H1 (cell line): ENCODE measurements around the gene TFG. TPM values are rescaled to one million over a fixed set of nuclear protein-coding genes. Genes with fewer than 3 reads are reported as not detected.

Source experiments
- CTCF ChIA-PET: fragments of 300-600 bp; sonication (Branson Sonifier 250); formaldehyde crosslinking; loops from one replicate; lab custom pipeline; 2021; ENCODE audit not compliant: partially characterized antibody; lab: Charles Lee
- POLR2A ChIA-PET: fragments of 300-600 bp; sonication (Branson Sonifier 250); formaldehyde crosslinking; loops from one replicate; lab custom pipeline; 2021; ENCODE audit warnings: inconsistent platforms; ENCODE audit not compliant: partially characterized antibody; lab: Charles Lee
- DNase-seq, 2 experiments: peaks; one replicate each; pipeline versions ENCODE4 v3.0.0 to v3.0.0-alpha.2; 2010 to 2022; ENCODE audit warnings: low spot score in 2 of 2, low read depth in 1 of 2, mixed read lengths in 1 of 2
- FAIRE-seq: peaks from 2 replicates; lab custom pipeline; 2011; peaks lifted over from hg19 to GRCh38; lab: Jason Lieb, UNC
- H2AFZ ChIP-seq: 2 replicates; pipeline ENCODE4 v1.8.1; 2012; ENCODE audit warnings: low read length, inconsistent platforms
- H2AK5ac ChIP-seq: 2 replicates; pipeline ENCODE4 v1.6.1; 2013; ENCODE audit warnings: low read depth, low read length
- H2BK120ac ChIP-seq: replicated peaks from 2 replicates; pipeline ENCODE3; 2013; ENCODE audit warnings: low read depth, low read length, inconsistent platforms
- H2BK12ac ChIP-seq: 2 replicates; pipeline ENCODE4 v1.6.1; 2013; ENCODE audit warnings: low read depth, low read length
- H2BK15ac ChIP-seq: 2 replicates; pipeline ENCODE4 v1.6.1; 2013; ENCODE audit warnings: low read length
- H2BK20ac ChIP-seq: 2 replicates; pipeline ENCODE4 v1.6.1; 2013; ENCODE audit warnings: low read length
- H2BK5ac ChIP-seq: 2 replicates; pipeline ENCODE4 v1.6.1; 2013; ENCODE audit warnings: low read depth, low read length
- H3K14ac ChIP-seq: 2 replicates; pipeline ENCODE4 v1.6.1; 2013; ENCODE audit warnings: inconsistent platforms; ENCODE audit not compliant: insufficient read length
- H3K18ac ChIP-seq: 2 replicates; pipeline ENCODE4 v1.6.1; 2013; ENCODE audit warnings: low read length; ENCODE audit errors: extremely low read depth
- H3K23ac ChIP-seq: 2 replicates; pipeline ENCODE4 v1.6.1; 2013; ENCODE audit warnings: inconsistent platforms; ENCODE audit not compliant: insufficient read length
- H3K23me2 ChIP-seq: 2 replicates; pipeline ENCODE4 v1.6.1; 2013; ENCODE audit warnings: low read depth, low read length
- H3K27ac ChIP-seq: 2 replicates; pipeline ENCODE4 v1.6.1; 2011; ENCODE audit warnings: low read depth, low read length, inconsistent platforms
- H3K27me3 ChIP-seq, 4 experiments: replicated peaks in 1 of 4; 1 replicate in 1 of 4; 2 replicates in 3 of 4; pipeline versions ENCODE4 v1.6.1 to v1.8.1; 2011 to 2013; ENCODE audit warnings: low read length in 3 of 4, mild to moderate bottlenecking in 3 of 4, inconsistent platforms in 2 of 4, mixed read lengths in 2 of 4, moderate library complexity in 1 of 4; ENCODE audit not compliant: control insufficient read depth in 3 of 4, insufficient read depth in 3 of 4; ENCODE audit errors: extremely low read depth in 1 of 4
- H3K36me3 ChIP-seq, 4 experiments: 2 replicates each; pipeline versions ENCODE4 v1.6.1 to v1.8.1; 2011 to 2013; ENCODE audit warnings: mild to moderate bottlenecking in 4 of 4, low read length in 3 of 4, moderate library complexity in 2 of 4, control low read depth in 1 of 4, inconsistent platforms in 1 of 4; ENCODE audit not compliant: insufficient read depth in 4 of 4, control insufficient read depth in 2 of 4
- H3K4ac ChIP-seq: replicated peaks from 2 replicates; pipeline ENCODE3; 2013; ENCODE audit warnings: low read length, low read depth, mixed read lengths, inconsistent platforms; ENCODE audit not compliant: insufficient read length
- H3K4me1 ChIP-seq, 4 experiments: replicated peaks in 1 of 4; 1 replicate in 1 of 4; 2 replicates in 3 of 4; pipeline versions ENCODE4 v1.6.1 to v1.8.1; 2011 to 2013; ENCODE audit warnings: low read length in 3 of 4, inconsistent platforms in 2 of 4, mixed read lengths in 1 of 4; ENCODE audit not compliant: insufficient read depth in 4 of 4, control insufficient read depth in 3 of 4
- H3K4me2 ChIP-seq, 2 experiments: 2 replicates each; pipeline versions ENCODE4 v1.6.1 to v1.8.1; 2011 to 2013; ENCODE audit warnings: low read depth in 2 of 2, low read length in 2 of 2, control low read depth in 1 of 2, inconsistent platforms in 1 of 2, mild to moderate bottlenecking in 1 of 2; ENCODE audit not compliant: insufficient read depth in 1 of 2
- H3K4me3 ChIP-seq, 4 experiments: fragments of 200-600, 300-600 bp in 1 of 4; sonication (generic), shearing (Covaris generic), sonication (Bioruptor Twin) in 1 of 4; 2 replicates each; pipeline versions ENCODE4 v1.5.1 to v1.8.1; 2011 to 2016; ENCODE audit warnings: low read length in 4 of 4, low read depth in 3 of 4, control low read depth in 2 of 4, inconsistent platforms in 2 of 4, mild to moderate bottlenecking in 2 of 4, mixed read lengths in 1 of 4, moderate library complexity in 1 of 4; ENCODE audit not compliant: insufficient read depth in 2 of 4; ENCODE audit errors: extremely low read depth in 1 of 4
- H3K56ac ChIP-seq: replicated peaks from 2 replicates; pipeline ENCODE3; 2013; ENCODE audit warnings: low read depth, mild to moderate bottlenecking, mixed read lengths, low read length, inconsistent platforms; ENCODE audit not compliant: insufficient read length
- H3K79me1 ChIP-seq: 2 replicates; pipeline ENCODE4 v1.6.1; 2013; ENCODE audit warnings: low read depth, low read length, control low read depth
- H3K79me2 ChIP-seq, 2 experiments: 2 replicates each; pipeline versions ENCODE4 v1.6.1 to v1.8.1; 2012 to 2013; ENCODE audit warnings: low read length in 2 of 2, mild to moderate bottlenecking in 2 of 2, inconsistent platforms in 1 of 2; ENCODE audit not compliant: insufficient read depth in 2 of 2, control insufficient read depth in 1 of 2
- H3K9ac ChIP-seq, 4 experiments: replicated peaks in 1 of 4; 1 replicate in 1 of 4; 2 replicates in 3 of 4; pipeline versions ENCODE4 v1.6.1 to v1.8.1; 2011 to 2013; ENCODE audit warnings: low read depth in 3 of 4, low read length in 3 of 4, control low read depth in 2 of 4, mild to moderate bottlenecking in 2 of 4, moderate library complexity in 2 of 4, inconsistent platforms in 1 of 4; ENCODE audit errors: extremely low read depth in 1 of 4
- H3K9me3 ChIP-seq, 2 experiments: 2 replicates each; pipeline versions ENCODE4 v1.6.1 to v1.8.1; 2012 to 2013; ENCODE audit warnings: mild to moderate bottlenecking in 2 of 2, moderate library complexity in 2 of 2, control low read depth in 1 of 2, inconsistent platforms in 1 of 2, low read depth in 1 of 2, low read length in 1 of 2, mixed read lengths in 1 of 2; ENCODE audit not compliant: insufficient read depth in 2 of 2
- H4K20me1 ChIP-seq, 2 experiments: replicated peaks in 1 of 2; 2 replicates each; pipeline versions ENCODE3 to v1.8.1; 2011 to 2013; ENCODE audit warnings: inconsistent platforms in 2 of 2, low read length in 2 of 2, mild to moderate bottlenecking in 1 of 2; ENCODE audit not compliant: insufficient read depth in 2 of 2, control insufficient read depth in 1 of 2
- H4K5ac ChIP-seq: 2 replicates; pipeline ENCODE4 v1.6.1; 2013; ENCODE audit warnings: low read length, low read depth, mixed read lengths, inconsistent platforms; ENCODE audit not compliant: insufficient read length
- H4K8ac ChIP-seq: 2 replicates; pipeline ENCODE4 v1.8.0; 2013; ENCODE audit warnings: mild to moderate bottlenecking, moderate library complexity, low read length, inconsistent platforms; ENCODE audit not compliant: insufficient read depth; ENCODE audit errors: extremely low read depth
- H4K91ac ChIP-seq: replicated peaks from 2 replicates; pipeline ENCODE3; 2013; ENCODE audit warnings: low read length, mixed read lengths, inconsistent platforms; ENCODE audit not compliant: insufficient read length
- BACH1 ChIP-seq: IDR thresholded peaks from 2 replicates; pipeline ENCODE4 v1.6.1; 2012; ENCODE audit warnings: low read length, improper control_type of control experiment
- CTBP2 ChIP-seq: IDR thresholded peaks from 2 replicates; pipeline ENCODE4 v1.7.0; 2011; ENCODE audit warnings: borderline replicate concordance, mild to moderate bottlenecking, moderate library complexity, mixed read lengths, low read length; ENCODE audit not compliant: insufficient read depth, insufficient read length
- EGR1 ChIP-seq: IDR thresholded peaks from 2 replicates; pipeline ENCODE4 v1.6.1; 2011; ENCODE audit warnings: low read depth, low read length, borderline replicate concordance
- HDAC6 ChIP-seq: IDR thresholded peaks from one replicate; pipeline ENCODE4 v1.7.1; 2012; ENCODE audit warnings: low read depth, mild to moderate bottlenecking, inconsistent platforms, low read length, moderate library complexity
- JUN ChIP-seq: IDR thresholded peaks from 2 replicates; pipeline ENCODE4 v1.6.1; 2011; ENCODE audit warnings: low read depth, mild to moderate bottlenecking, improper control_type of control experiment, low read length
- JUND ChIP-seq: IDR thresholded peaks from 2 replicates; pipeline ENCODE4 v1.6.1; 2011; ENCODE audit warnings: mild to moderate bottlenecking, improper control_type of control experiment, low read length
- KDM4A ChIP-seq: IDR thresholded peaks from one replicate; pipeline ENCODE4 v1.7.1; 2012; ENCODE audit warnings: low read depth, mild to moderate bottlenecking, moderate library complexity, low read length, inconsistent platforms; ENCODE audit not compliant: severe bottlenecking
- RXRA ChIP-seq: IDR thresholded peaks from 2 replicates; pipeline ENCODE4 v1.6.1; 2011; ENCODE audit warnings: low read depth, mild to moderate bottlenecking, low read length, moderate library complexity; ENCODE audit not compliant: insufficient read depth
- TEAD4 ChIP-seq: IDR thresholded peaks from 2 replicates; pipeline ENCODE4 v1.6.1; 2012; ENCODE audit warnings: low read depth, low read length, inconsistent platforms, mixed read lengths
- USF2 ChIP-seq: IDR thresholded peaks from 2 replicates; pipeline ENCODE4 v1.6.1; 2011; ENCODE audit warnings: low read length, improper control_type of control experiment
- YY1 ChIP-seq: IDR thresholded peaks from 2 replicates; pipeline ENCODE4 v1.6.1; 2011; ENCODE audit warnings: low read depth, mild to moderate bottlenecking, low read length
- WGBS, 2 experiments: shearing (Covaris generic) in 1 of 2; methylation state at CpG; one replicate each; pipeline versions ENCODE4 v1.1.6 to v1.1.7; 2013 to 2015; ENCODE audit warnings: low lambda C conversion rate in 2 of 2, mixed read lengths in 2 of 2, inconsistent platforms in 1 of 2, low coverage in 1 of 2, missing lambda C conversion rate in 1 of 2; ENCODE audit not compliant: insufficient replicate concordance in 2 of 2, insufficient coverage in 1 of 2, insufficient read length in 1 of 2; ENCODE audit errors: extremely low coverage in 1 of 2, missing lambda C conversion rate in 1 of 2; 5-methylcytosine and 5-hydroxymethylcytosine counted together
- polyA plus RNA-seq, 7 experiments: library from polyadenylated mRNA; depleted of rRNA in 3 of 7; stranded (reverse) in 5 of 7; unstranded in 2 of 7; fragments of >200 nt in 5 of 7; fragments of 200-250 nt in 2 of 7; gene quantifications; 1 replicate in 5 of 7; 2 replicates in 1 of 7; 4 replicates in 1 of 7; pipeline versions ENCODE4 v1.2.1 to v1.2.3, GENCODE V29; 2011 to 2013; ENCODE audit warnings: missing spikeins in 2 of 7, mixed read lengths in 2 of 7
- total RNA-seq: library from RNA; stranded (reverse); fragmentation: NEBNext Ultra II Directional; extraction: Animal tissue kit (Norgen Biotek cat#: 25700); gene quantifications from 2 replicates; pipeline ENCODE4 v1.2.1, GENCODE V29; 2021
- TF ChIP-seq, protein P1 (sequence below): IDR thresholded peaks from 2 replicates; pipeline ENCODE4 v1.6.1; 2011; ENCODE audit warnings: low read depth, mild to moderate bottlenecking, low read length; ENCODE audit not compliant: insufficient read depth

TFG gene
- total and polyA plus RNA-seq, 2 of the 8 experiments (the other 6 are each of a cell fraction or from before 2014, with no cell fraction given): 81.9 to 98.4 TPM

- WGBS, 2 experiments: 89% methylated on average over 2 of the region's 2 CpGs; no CpG with 5 or more reads in 1 of the 2 experiments
- Histone ChIP-seq H3K4me1 (no peaks in the 10 kb centered on the region), H2AK5ac (no peak overlapping the region), H3K23ac (no peak overlapping the region), H4K91ac (no peak overlapping the region), H2BK120ac (no peak overlapping the region), H3K27me3 (peaks cover 0 to 1% (median 0%) of the 10 kb centered on the region in 4 experiments; a peak in 1 of 7 replicates), H3K9me3 (no peaks in the 10 kb centered on the region), H3K4me3 (no peak overlapping the region), H3K79me2 (no peaks in the 10 kb centered on the region), H3K9ac (no peak overlapping the region), H3K14ac (no peak overlapping the region), H3K56ac (no peak overlapping the region), H2BK20ac (no peak overlapping the region), H2AFZ (no peak overlapping the region), H4K20me1 (no peaks in the 10 kb centered on the region), H4K5ac (no peak overlapping the region), H3K4me2 (no peak overlapping the region), H3K23me2 (no peaks in the 10 kb centered on the region), H3K79me1 (no peaks in the 10 kb centered on the region), H3K18ac (no peak overlapping the region), H2BK12ac (no peak overlapping the region), H4K8ac (no peak overlapping the region), H3K27ac (no peak overlapping the region), H2BK15ac (no peak overlapping the region), H3K4ac (no peak overlapping the region), H2BK5ac (no peak overlapping the region), H3K36me3 (no peaks in the 10 kb centered on the region)
- FAIRE-seq: no peak
- CTCF ChIA-PET: no interaction called here
- DNase-seq: no peak
- POLR2A ChIA-PET: no interaction called here
- TF ChIP-seq KDM4A (no peak), USF2 (no peak), JUN (no peak), JUND (no peak), YY1 (no peak), CTBP2 (no peak), RXRA (no peak), BACH1 (no peak), EGR1 (no peak), TEAD4 (no peak), HDAC6 (no peak)
- TF ChIP-seq, protein P1, sequence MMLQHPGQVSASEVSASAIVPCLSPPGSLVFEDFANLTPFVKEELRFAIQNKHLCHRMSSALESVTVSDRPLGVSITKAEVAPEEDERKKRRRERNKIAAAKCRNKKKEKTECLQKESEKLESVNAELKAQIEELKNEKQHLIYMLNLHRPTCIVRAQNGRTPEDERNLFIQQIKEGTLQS: no peak
Measured at GRCh38 chr3:100780071-100780622, 70.9 kb downstream of the TFG start.
